HG03460 (cell line): ENCODE data around the gene CCDC170.
"Not testable (repeated sequence)": the region's sequence is repeated elsewhere in the genome, so short reads cannot be mapped to it uniquely, and the experiment has no call there.

ENCODE experiments used
- ATAC-seq: cut with Tn5 transposase; IDR thresholded peaks from one replicate; pipeline ENCODE4 v1.9.1; 2021; ENCODE audit not compliant: unreplicated experiment

Gene CCDC170

GRCh38 chr6:151494235-151494935 is 568 bp downstream of the CCDC170 start:
- ATAC-seq = no peak

GRCh38 chr6:151494936-151495320 is 1.1 kb downstream of the CCDC170 start:
- no peak for ATAC-seq

DNA sequence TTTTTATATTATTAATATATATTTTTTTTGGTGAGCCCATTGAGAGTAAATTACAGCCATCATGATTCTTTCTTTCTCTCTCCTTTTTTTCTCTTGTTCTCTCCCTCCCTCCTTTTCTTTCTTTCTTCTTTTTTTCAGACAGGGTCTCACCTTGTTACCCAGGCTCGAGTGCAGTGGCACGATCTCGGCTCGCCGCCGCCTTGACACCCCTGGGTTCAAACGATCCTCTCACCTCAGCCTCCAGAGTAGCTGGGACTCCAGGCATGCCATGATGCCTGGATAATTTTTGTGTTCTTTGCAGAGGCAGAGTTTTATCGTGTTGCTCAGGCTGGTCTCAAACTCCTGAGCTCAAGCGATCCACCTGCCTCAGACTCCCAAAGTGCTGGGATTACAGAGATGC is 1.6 kb downstream of the CCDC170 start:
- no peak for ATAC-seq

DNA sequence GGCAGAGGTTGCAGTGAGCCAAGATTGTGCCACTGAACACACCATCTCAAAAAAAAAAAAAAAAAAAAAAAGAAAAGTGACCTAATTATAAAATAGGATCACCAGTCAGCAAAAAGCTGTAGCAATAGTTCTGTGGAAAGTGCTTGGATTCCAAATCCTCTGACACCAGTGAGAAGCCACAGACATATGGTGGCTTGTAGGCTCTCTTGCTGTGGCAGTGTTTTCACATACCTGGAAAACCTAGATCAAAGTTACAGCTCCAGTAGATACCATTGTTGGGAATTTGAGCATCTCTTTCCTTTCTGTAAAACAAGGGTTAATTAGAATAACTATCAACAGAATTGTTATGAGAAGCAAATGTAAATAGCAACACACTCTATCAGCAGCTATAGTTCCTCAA is 4.1 kb downstream of the CCDC170 start:
- ATAC-seq = peak; percentile 21

GRCh38 chr6:151498327-151498726 is 4.5 kb downstream of the CCDC170 start:
- ATAC-seq = peak; percentile 82

GRCh38 chr6:151499551-151499950 is 5.7 kb downstream of the CCDC170 start:
- no peak for ATAC-seq

GRCh38 chr6:151501511-151502136 is 7.8 kb downstream of the CCDC170 start:
- no peak for ATAC-seq

DNA sequence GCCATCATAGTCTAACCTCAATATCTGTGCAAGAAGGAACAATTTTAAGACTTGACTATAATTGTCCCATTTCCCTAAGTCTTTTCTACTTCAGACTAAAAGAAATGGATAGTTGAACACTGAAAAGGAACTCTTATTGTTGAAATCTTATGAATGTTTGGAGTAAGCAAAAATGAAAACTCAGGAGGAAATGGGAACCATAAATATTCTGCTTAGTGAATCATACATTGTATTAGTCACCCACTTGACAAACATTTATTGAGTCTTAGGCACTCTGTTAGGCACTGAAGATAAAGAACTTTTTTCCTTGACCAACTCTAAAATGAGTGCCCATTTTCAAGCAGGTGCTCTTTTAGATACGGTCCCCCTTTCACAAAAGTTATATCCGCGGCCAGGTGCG is 8.7 kb downstream of the CCDC170 start:
- ATAC-seq = no peak

DNA sequence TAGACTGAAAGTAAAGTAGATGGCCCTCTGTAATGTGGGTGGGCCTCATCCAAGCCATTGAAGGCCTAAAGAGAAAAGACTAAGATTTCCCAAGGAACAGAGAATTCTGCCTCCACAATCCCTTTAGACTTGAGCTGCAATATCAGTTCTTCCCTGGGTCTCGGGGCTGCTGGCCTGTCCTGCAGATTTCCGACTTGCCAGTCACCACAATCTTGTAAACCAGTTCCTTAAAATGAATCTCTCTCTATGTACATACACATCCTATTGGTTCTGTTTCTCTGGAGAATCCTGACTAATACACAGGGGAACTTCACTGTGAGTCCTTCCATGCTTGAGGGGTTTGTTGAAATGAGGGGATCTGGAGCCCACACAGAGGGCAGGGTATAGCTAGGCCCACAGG is 12.9 kb downstream of the CCDC170 start:
- no peak for ATAC-seq

DNA sequence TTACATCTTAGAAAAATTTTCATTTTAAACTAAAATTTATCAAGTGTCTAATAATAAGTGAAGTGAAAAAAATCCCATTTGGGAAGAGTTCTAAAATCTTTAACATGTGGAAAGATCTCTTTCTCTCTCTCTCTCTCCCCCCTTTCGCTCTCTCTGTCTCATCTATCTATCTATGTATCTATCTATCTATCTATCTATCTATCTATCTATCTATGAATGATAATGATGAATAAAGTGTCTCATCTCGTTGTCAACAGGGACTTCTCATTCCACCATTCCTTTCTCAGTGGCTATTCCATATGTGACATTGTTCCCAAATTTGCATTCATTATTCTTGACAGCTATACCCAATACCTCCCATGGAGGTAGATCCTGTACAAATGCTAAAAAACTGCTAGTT is 15.2 kb downstream of the CCDC170 start:
- ATAC-seq = no peak

DNA sequence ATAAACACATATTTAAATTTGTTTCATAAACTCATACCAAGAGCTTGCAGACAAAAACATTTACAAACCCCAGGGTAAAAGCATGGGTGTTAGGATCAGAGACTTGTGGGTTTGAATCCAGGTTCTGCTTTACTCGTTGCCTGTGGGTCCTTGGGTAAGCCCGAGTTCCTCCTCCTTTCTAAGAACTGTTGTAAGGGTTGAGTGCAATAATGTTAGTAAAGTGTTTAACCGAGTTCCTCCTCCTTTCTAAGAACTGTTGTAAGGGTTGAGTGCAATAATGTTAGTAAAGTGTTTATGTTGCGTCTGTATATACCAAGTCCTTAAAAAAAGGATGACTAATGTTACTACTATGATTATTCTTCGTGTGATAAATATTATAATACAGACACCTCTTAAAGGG is 18.7 kb downstream of the CCDC170 start:
- no peak for ATAC-seq

DNA sequence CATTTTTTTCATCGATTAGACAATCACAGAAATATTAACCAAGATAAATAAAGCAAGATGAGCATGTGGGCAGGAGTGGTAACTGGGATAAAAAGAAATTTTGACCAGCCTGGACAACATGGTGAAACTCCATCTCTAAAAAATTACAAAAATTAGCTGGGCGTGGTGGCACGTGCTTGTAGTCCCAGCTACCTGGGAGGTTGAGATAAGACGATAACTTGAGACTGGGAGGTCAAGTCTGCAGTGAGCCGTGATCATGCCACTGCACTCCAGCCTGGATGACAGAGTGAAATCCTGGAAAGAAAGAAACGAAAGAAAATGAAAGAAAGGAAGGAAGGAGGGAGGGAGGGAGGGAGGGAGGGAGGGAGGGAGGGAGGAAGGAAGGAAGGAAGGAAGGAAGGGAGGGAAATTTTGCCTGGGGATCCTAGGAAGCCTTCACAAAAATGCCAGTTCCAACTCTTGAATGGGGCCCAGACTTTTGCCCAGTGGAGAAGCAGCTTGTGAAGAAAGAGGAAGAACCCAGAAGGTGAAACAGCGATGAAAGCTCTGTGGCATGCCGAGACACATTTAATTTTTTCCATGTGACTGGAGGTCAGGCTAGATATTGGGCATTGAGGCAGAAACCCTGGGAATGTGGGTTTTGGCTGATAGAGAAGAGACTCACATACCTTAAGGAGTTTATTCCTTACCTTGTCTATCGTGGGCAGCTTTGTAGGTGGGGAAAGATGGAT is 20.3 kb downstream of the CCDC170 start:
- no peak for ATAC-seq

DNA sequence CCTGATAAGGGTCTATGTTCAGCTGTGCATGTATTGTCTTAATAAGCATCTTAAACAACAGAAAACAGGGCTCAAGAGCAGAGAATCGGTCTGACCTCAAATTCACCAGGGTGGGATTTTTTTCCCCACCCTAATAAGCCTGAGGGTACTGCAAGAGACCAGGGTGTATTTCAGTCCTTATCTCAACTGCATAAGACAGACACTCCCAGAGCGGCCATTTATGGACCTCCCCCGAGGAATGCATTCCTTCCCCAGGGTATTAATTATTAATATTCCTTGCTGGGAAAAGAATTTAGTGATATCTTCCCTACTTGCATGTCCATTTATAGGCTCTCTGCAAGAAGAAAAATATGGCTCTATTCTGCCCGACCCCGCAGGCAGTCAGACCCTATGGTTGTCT is 25.2 kb downstream of the CCDC170 start:
- not testable (repeated sequence) for ATAC-seq

DNA sequence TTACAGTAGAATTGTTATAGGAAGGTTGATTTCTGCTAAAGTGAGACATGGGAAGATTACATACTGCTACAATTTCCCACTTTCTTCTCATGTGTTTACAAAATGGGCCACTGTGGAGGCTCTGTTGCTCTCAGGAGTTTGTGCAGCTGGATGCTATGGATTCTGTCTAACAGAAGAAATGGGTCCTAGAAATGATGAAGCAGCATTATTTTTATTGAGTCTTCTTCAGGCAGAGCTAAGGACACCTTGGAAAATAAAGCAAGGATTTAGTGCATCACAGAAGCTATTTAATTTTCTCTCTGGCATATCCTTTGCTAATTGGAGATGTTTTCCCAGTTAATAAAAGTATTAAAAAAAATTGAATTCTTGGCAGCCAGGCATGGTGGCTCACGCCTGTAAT is 29.2 kb downstream of the CCDC170 start:
- ATAC-seq = no peak

DNA sequence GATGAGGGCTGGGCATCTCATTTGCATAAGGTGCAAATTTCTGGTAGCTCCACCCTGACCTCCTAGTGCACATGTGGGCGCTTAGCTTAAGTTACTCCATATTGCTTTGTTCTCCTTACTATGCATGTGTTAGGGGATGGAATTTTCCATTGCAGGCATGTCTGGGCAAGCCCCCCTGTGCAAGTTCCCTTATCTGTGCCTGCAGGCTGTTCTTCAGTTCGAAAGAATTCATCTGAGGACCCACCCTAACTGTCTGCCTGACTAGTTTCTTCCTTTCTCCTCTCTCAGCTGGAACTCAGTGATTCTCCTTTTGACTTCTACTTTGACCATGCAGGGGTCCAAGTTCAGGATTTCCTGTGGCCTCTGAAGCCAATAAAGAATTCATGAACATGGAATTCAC is 30.2 kb downstream of the CCDC170 start:
- no peak for ATAC-seq

DNA sequence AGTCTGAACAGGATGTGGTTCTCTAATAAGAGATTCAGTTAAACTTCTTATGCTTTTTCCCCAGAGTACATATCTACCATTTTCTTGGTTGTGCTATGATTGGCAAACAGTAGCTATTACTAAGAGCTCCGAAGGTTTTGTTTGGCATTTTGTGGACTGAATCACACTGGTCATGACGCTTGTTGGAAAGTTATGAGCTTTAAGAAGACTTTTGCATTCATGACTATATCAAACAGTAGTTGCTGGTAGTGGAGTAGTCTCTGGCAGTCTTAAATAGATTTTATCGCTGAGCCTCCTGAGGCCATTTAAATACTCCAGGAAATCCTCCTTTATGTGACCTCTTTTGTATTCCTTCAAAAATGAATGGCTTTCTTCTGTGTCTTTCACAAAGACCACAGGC is 40.8 kb downstream of the CCDC170 start:
- no peak for ATAC-seq

DNA sequence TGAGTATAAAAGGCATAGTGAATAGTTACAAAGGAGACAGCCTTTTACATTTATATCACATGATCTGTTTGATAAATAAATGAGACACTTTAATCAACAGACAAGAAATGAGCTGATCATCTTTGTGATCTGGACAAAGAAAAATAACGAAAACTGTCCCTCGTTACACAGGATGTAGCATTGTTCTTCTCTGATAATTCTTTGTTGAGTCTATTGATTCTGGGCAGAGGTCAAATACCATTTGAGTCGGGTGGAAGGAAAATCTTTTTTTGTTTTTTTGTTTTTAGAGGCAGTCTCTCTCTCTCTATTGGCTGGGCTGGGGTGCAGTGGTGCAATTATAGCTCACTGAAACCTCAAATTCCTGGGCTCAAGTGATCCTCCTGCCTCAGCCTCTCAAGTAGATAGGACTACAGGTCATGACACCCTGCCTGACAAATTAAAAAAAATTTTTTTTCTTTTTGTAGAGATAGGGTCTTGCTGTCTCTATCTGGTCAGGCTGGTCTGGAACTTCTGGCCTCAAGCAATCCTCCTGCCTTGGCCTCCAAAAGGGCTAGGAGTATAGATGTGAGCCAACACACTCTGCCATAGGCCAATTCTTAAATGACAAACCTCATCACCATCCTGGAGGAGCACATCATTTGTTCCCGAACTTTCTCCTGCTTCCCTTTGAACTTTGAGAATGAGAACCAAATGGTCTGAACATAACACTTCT is 41.8 kb downstream of the CCDC170 start:
- no peak for ATAC-seq

GRCh38 chr6:151536188-151536479 is 42.3 kb downstream of the CCDC170 start:
- no peak for ATAC-seq

DNA sequence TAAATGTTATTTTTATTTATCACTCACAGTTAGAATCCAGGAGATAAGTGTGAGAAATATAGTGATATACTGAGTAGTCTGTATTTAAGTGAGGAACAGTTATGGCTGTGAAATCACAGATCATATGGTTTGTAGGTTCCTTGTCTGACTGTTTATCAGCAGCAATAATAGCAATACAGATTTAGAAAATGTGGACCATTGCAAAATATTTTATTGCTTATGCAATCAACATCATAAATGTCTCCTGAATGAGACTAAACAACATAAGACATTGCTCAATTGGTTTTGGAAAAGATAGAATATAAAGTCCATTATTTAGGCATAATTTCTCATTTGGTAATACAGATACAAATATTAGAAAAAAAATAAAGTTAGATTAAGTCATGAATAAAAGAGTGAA is 43.7 kb downstream of the CCDC170 start:
- no peak for ATAC-seq

DNA sequence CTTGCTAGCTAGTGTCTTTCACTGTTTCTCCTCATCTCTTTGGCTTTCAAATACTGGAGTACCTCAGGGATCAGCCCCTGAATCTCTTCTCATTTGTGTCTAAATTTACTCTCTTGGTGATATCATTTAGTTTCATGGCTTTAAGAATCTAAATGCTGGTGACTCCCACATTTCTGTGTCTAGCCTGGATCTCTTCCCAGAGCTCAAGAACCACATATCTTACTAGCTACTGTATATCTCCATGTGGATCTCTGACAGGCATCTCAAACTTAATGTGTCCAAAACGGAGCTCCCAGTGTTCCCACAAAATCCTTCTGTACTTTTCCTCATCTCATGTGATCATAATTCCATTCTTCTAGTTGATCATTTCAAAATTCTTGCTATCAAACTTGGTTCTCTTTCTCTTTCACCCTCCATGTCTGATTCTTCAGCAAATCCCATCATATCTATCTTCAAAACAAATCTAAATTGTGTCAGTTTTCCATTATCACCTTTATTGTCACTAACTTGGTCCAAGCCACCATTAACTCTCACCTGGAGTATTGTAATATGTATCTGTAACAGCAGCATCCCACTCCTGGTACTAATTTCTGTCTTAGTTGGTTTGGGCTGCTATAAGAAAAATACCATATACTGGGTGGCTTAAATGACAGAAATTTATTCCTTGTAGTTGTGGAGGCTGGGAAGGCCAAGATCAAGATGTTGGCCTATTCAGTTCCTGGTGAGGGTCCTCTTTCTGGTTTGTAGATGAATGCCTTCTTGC is 45.9 kb downstream of the CCDC170 start:
- ATAC-seq = no peak

DNA sequence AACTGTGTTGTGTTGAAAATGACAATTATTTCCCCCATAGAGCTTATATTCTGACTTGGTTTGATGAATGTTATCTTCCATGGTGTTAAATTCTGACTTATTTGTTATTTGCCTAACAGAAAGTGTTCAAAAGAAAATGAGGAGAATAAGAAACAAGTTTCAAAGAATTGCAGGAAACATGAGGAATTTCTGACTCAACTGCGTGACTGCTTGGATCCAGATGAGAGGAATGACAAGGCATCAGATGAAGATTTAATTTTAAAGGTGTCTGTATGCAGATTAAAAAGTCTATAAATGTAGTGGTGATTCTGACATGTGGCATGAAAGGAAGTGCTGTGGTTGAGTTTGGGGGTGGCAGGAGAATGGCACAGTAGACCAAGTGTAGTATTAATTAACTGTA is 50.6 kb downstream of the CCDC170 start:
- ATAC-seq = no peak
